PC-9 (cell line): ENCODE data around the gene KLHDC8A.

ENCODE experiments used
- CTCF ChIP-seq: fragments of 200-600 bp; sonication (generic); conservative IDR thresholded peaks from 2 replicates; pipeline ENCODE4 v1.6.1; 2017; ENCODE audit warnings: mixed run types, antibody characterized with exemption, mild to moderate bottlenecking, moderate library complexity
- EZH2 ChIP-seq: fragments of 200-600 bp; sonication (generic); IDR thresholded peaks from 2 replicates; pipeline ENCODE4 v1.8.0; 2017; ENCODE audit warnings: antibody characterized with exemption, low read depth

- TF ChIP-seq EZH2 (no peak), CTCF (no peak)
Observed at GRCh38 chr1:205296154-205296553, 60.6 kb downstream of the KLHDC8A start.
